ENCODE data around the gene JHY. TPM values are rescaled to one million over a fixed set of nuclear protein-coding genes. Genes with fewer than 3 reads are reported as not detected.
A peak's percentile ranks its signal among the peaks of the same experiment; 100 is the strongest.

The JHY gene
- total RNA-seq = 1.1 and 2.9 TPM in 2 replicates

- TF ChIP-seq CTCF (IDR thresholded peaks at IDR 0.05; ENCODE audit: insufficient read depth, low read length, severe bottlenecking) = no peak
- FAIRE-seq (no peak), DNase-seq (ENCODE audit: low read depth) (no peak)
- no peaks in the 10 kb centered on the region for H3K27me3 ChIP-seq (ENCODE audit: control insufficient read depth, insufficient read depth, low read length)
- H3K4me3 ChIP-seq (ENCODE audit: low read depth, low read length) = peak within 1 kb of the TSS; percentile 72
- H3K36me3 ChIP-seq (ENCODE audit: control insufficient read depth, insufficient read depth, low read length) = no peaks in the 10 kb centered on the region
These were observed at the start of gene JHY for GRCh38 chr11:122882189-122882856. Gene JHY, plus strand, starts transcription at chr11:122882759. Its CDS starts 3,091 bp downstream, at chr11:122885850.

GRCh38 chr11:122833846-122834464 lies 48.6 kb upstream of the JHY start:
- Histone ChIP-seq H3K36me3 (ENCODE audit: control insufficient read depth, insufficient read depth, low read length) (no peaks in the 10 kb centered on the region), H3K4me3 (ENCODE audit: low read depth, low read length) (no peak overlapping the region), H3K27me3 (ENCODE audit: control insufficient read depth, insufficient read depth, low read length) (no peaks in the 10 kb centered on the region)
- DNase-seq (ENCODE audit: low read depth) = no peak
- TF ChIP-seq CTCF (IDR thresholded peaks at IDR 0.05; ENCODE audit: insufficient read depth, low read length, severe bottlenecking) = no peak
- FAIRE-seq = no peak

DNA sequence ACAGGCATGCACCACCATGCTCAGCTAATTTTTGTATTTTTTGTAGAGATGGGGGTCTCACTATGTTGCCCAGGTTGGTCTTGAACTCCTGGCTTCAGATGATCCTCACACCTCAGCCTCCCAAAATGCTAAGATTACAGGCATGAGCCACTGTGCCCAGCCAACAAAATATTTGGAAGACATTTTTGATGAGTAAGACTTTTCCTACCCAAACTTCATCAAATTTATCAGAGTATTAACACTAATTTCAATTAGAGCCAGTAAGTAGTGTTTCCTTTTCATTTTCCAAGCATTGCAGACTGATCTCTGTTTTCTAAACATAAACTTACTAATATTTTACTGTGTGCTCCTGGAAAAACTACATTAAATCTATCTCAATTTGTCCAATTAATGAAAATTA lies 45.6 kb upstream of the JHY start:
- FAIRE-seq = no peak
- Histone ChIP-seq H3K27me3 (ENCODE audit: control insufficient read depth, insufficient read depth, low read length) (no peaks in the 10 kb centered on the region), H3K4me3 (ENCODE audit: low read depth, low read length) (no peak overlapping the region), H3K36me3 (ENCODE audit: control insufficient read depth, insufficient read depth, low read length) (no peaks in the 10 kb centered on the region)
- DNase-seq (ENCODE audit: low read depth) = no peak
- no peak for TF ChIP-seq CTCF (IDR thresholded peaks at IDR 0.05; ENCODE audit: insufficient read depth, low read length, severe bottlenecking)

GRCh38 chr11:122837528-122838346 lies 44.8 kb upstream of the JHY start:
- TF ChIP-seq CTCF (IDR thresholded peaks at IDR 0.05; ENCODE audit: insufficient read depth, low read length, severe bottlenecking) = no peak
- no peaks in the 10 kb centered on the region for H3K36me3 ChIP-seq (ENCODE audit: control insufficient read depth, insufficient read depth, low read length)
- FAIRE-seq = no peak
- no peaks in the 10 kb centered on the region for H3K27me3 ChIP-seq (ENCODE audit: control insufficient read depth, insufficient read depth, low read length)
- DNase-seq (ENCODE audit: low read depth) = no peak
- H3K4me3 ChIP-seq (ENCODE audit: low read depth, low read length) = no peak overlapping the region

DNA sequence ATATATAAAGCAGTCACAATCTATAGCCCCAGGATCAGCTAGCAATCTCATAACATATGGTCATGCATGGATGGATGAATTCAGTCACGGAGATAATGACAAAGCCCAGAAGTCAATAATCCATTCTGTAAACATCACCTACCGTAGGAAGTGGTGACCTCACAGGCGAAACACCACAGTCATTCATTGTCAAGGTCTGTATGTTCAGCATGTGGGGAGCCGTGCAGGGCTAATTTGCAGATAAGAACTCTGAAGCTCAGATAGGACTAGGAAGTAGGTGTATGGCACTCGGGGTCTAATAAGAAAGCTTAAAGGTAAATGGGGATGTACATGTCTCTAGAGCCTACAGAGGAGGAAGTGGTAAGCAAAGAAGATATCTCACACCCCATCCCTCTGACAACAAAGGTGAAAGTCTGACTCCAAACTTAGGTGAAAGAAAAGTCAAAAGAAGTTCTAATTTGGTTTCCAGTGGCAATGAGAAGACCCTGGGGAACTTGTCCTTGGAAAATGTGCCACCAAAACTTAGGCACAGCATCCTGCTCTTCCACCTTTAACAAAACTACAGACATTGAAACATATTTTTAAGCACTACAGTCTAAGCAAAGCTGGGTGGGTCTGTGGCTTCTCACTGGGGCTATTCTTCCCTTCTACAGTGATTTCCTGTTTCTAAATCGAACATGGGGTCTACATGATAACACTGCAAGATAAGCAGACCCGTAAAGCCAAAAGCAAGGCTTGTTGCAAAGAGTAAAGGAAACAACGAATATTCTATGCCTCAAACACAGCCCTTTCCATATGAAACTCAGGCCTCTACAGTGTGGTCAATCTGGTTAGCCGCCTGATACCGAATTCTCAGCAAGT lies 39.0 kb upstream of the JHY start:
- TF ChIP-seq CTCF (IDR thresholded peaks at IDR 0.05; ENCODE audit: insufficient read depth, low read length, severe bottlenecking) = no peak
- DNase-seq (ENCODE audit: low read depth) (peak; percentile 23), FAIRE-seq (no peak)
- Histone ChIP-seq H3K27me3 (ENCODE audit: control insufficient read depth, insufficient read depth, low read length) (no peaks in the 10 kb centered on the region), H3K36me3 (ENCODE audit: control insufficient read depth, insufficient read depth, low read length) (no peaks in the 10 kb centered on the region), H3K4me3 (ENCODE audit: low read depth, low read length) (no peak overlapping the region)
